GM18507 (cell line): Measurements from ENCODE around the gene FTCDNL1.

Experiments used
- DNase-seq: peaks from one replicate; pipeline ENCODE4 v3.0.0; 2011; ENCODE audit warnings: low read depth; ENCODE audit not compliant: insufficient read length; ENCODE audit errors: extremely low spot score
- FAIRE-seq: peaks from 2 replicates; lab custom pipeline; 2011; peaks lifted over from hg19 to GRCh38; lab: Jason Lieb, UNC

FTCDNL1 gene

GRCh38 chr2:199847181-199847864 lies 3.7 kb downstream of the FTCDNL1 start:
- FAIRE-seq (no peak), DNase-seq (no peak)

- no peak for FAIRE-seq
- DNase-seq: no peak
These were observed 8.2 kb downstream of the FTCDNL1 start for GRCh38 chr2:199842631-199843395.

GRCh38 chr2:199841409-199841808 lies 9.6 kb downstream of the FTCDNL1 start:
- no peak for DNase-seq
- no peak for FAIRE-seq

- DNase-seq (no peak), FAIRE-seq (no peak)
These were observed 12.6 kb downstream of the FTCDNL1 start for GRCh38 chr2:199838399-199838798.

- DNase-seq: no peak
- no peak for FAIRE-seq
These were observed 14.0 kb downstream of the FTCDNL1 start for GRCh38 chr2:199836943-199837342.

- FAIRE-seq (no peak), DNase-seq (no peak)
These were observed 17.5 kb downstream of the FTCDNL1 start for GRCh38 chr2:199833525-199833924.

- FAIRE-seq: no peak
These were observed 20.5 kb downstream of the FTCDNL1 start for GRCh38 chr2:199830531-199830930.

GRCh38 chr2:199829628-199830027 lies 21.4 kb downstream of the FTCDNL1 start:
- FAIRE-seq: no peak

More at GRCh38 chr2:199830531-199830930, 20.5 kb downstream of the FTCDNL1 start:
- no peak for DNase-seq

GRCh38 chr2:199819746-199820145 lies 31.2 kb downstream of the FTCDNL1 start:
- DNase-seq: no peak
- FAIRE-seq: no peak

More at GRCh38 chr2:199829628-199830027, 21.4 kb downstream of the FTCDNL1 start:
- no peak for DNase-seq

- DNase-seq (no peak), FAIRE-seq (no peak)
These were observed 32.2 kb downstream of the FTCDNL1 start for GRCh38 chr2:199818754-199819153.

- no peak for DNase-seq
- FAIRE-seq: no peak
These were observed 33.0 kb downstream of the FTCDNL1 start for GRCh38 chr2:199818026-199818425.

- FAIRE-seq (no peak), DNase-seq (no peak)
These were observed 36.2 kb downstream of the FTCDNL1 start for GRCh38 chr2:199814817-199815211.

GRCh38 chr2:199814101-199814816 lies 36.7 kb downstream of the FTCDNL1 start:
- FAIRE-seq: no peak
- no peak for DNase-seq

GRCh38 chr2:199812493-199812892 lies 38.5 kb downstream of the FTCDNL1 start:
- DNase-seq (no peak), FAIRE-seq (no peak)

GRCh38 chr2:199811346-199811745 lies 39.6 kb downstream of the FTCDNL1 start:
- FAIRE-seq: no peak
- DNase-seq: no peak

GRCh38 chr2:199810422-199811171 lies 40.4 kb downstream of the FTCDNL1 start:
- DNase-seq: no peak
- FAIRE-seq: no peak

GRCh38 chr2:199807966-199808365 lies 43.0 kb downstream of the FTCDNL1 start:
- FAIRE-seq (no peak), DNase-seq (no peak)

GRCh38 chr2:199806179-199806578 lies 44.8 kb downstream of the FTCDNL1 start:
- FAIRE-seq: no peak

GRCh38 chr2:199804831-199805230 lies 46.2 kb downstream of the FTCDNL1 start:
- DNase-seq (no peak), FAIRE-seq (no peak)

More at GRCh38 chr2:199806179-199806578, 44.8 kb downstream of the FTCDNL1 start:
- DNase-seq: no peak
